HepG2 (cell line): ENCODE data around the gene CASP5. TPM values are rescaled to one million over a fixed set of nuclear protein-coding genes. Genes with fewer than 3 reads are reported as not detected.

ENCODE experiments used
- ATF4 ChIP-seq, 2 experiments: fragments of 450-650 bp in 1 of 2; sonication (generic) in 1 of 2; formaldehyde crosslinking; IDR thresholded peaks; 2 replicates each; pipeline versions ENCODE4 v1.5.0 to v1.8.0; 2020 to 2022; ENCODE audit warnings: mild to moderate bottlenecking in 1 of 2, missing genetic modification reagents in 1 of 2
- BATF2 ChIP-seq: sonication (generic); formaldehyde crosslinking; IDR thresholded peaks from 2 replicates; pipeline ENCODE4 v1.8.0; 2022; ENCODE audit warnings: mild to moderate bottlenecking, missing genetic modification reagents, moderate library complexity
- DRAP1 ChIP-seq: IDR thresholded peaks from 2 replicates; pipeline ENCODE4 v1.6.1; 2016; ENCODE audit warnings: missing genetic modification reagents, missing compliant biosample characterization
- HDAC2 ChIP-seq: sonication (generic); formaldehyde crosslinking; IDR thresholded peaks from 2 replicates; pipeline ENCODE4 v1.4.0; 2020; ENCODE audit warnings: missing genetic modification reagents
- HNRNPL ChIP-seq: fragments of 200-400 bp; formaldehyde crosslinking; IDR thresholded peaks from 2 replicates; pipeline ENCODE4 v1.6.1; 2017; ENCODE audit warnings: mild to moderate bottlenecking, low read depth, low read length
- KLF15 ChIP-seq: sonication (generic); formaldehyde crosslinking; IDR thresholded peaks from 2 replicates; pipeline ENCODE4 v1.8.1; 2023; ENCODE audit warnings: borderline replicate concordance, mild to moderate bottlenecking, inconsistent platforms, missing genetic modification reagents, mixed read lengths
- MIXL1 ChIP-seq: IDR thresholded peaks from 2 replicates; pipeline ENCODE4 v1.6.1; 2016
- NCOA5 ChIP-seq: sonication (generic); formaldehyde crosslinking; IDR thresholded peaks from 2 replicates; pipeline ENCODE4 v1.4.0; 2020; ENCODE audit warnings: missing genetic modification reagents
- SETDB1 ChIP-seq: sonication (generic); formaldehyde crosslinking; IDR thresholded peaks from 2 replicates; pipeline ENCODE4 v1.5.1; 2020; ENCODE audit warnings: missing genetic modification reagents, mild to moderate bottlenecking, borderline replicate concordance
- SOX5 ChIP-seq: IDR thresholded peaks from 2 replicates; pipeline ENCODE4 v1.6.1; 2016; ENCODE audit warnings: borderline replicate concordance
- THRA ChIP-seq: sonication (generic); formaldehyde crosslinking; IDR thresholded peaks from 2 replicates; pipeline ENCODE4 v1.4.0; 2020; ENCODE audit warnings: missing genetic modification reagents, borderline replicate concordance
- TMF1 ChIP-seq: sonication (generic); formaldehyde crosslinking; IDR thresholded peaks from 2 replicates; pipeline ENCODE4 v1.8.1; 2022; ENCODE audit warnings: low read depth, missing genetic modification reagents
- TSC22D2 ChIP-seq: sonication (generic); formaldehyde crosslinking; IDR thresholded peaks from 2 replicates; pipeline ENCODE4 v1.5.1; 2020; ENCODE audit warnings: missing genetic modification reagents, mild to moderate bottlenecking, borderline replicate concordance
- ZBTB49 ChIP-seq: sonication (generic); formaldehyde crosslinking; IDR thresholded peaks from 2 replicates; pipeline ENCODE4 v1.4.0; 2020; ENCODE audit warnings: missing genetic modification reagents, borderline replicate concordance
- ZFP82 ChIP-seq: sonication (generic); formaldehyde crosslinking; IDR thresholded peaks from 2 replicates; pipeline ENCODE4 v1.5.1; 2020; ENCODE audit warnings: mild to moderate bottlenecking, missing genetic modification reagents, borderline replicate concordance
- ZNF17 ChIP-seq: sonication (generic); formaldehyde crosslinking; IDR thresholded peaks from 2 replicates; pipeline ENCODE4 v1.5.0; 2020; ENCODE audit warnings: mild to moderate bottlenecking, missing genetic modification reagents
- ZNF3 ChIP-seq: IDR thresholded peaks from 2 replicates; pipeline ENCODE4 v1.7.0; 2017; ENCODE audit warnings: inconsistent platforms
- ZNF512 ChIP-seq: sonication (generic); formaldehyde crosslinking; IDR thresholded peaks from 2 replicates; pipeline ENCODE4 v1.4.0; 2020; ENCODE audit warnings: mild to moderate bottlenecking, missing genetic modification reagents
- ZNF670 ChIP-seq: sonication (generic); formaldehyde crosslinking; IDR thresholded peaks from 2 replicates; pipeline ENCODE4 v1.8.0; 2022; ENCODE audit warnings: mild to moderate bottlenecking, missing genetic modification reagents, borderline replicate concordance
- ZSCAN21 ChIP-seq: sonication (generic); formaldehyde crosslinking; IDR thresholded peaks from 2 replicates; pipeline ENCODE4 v1.8.0; 2022; ENCODE audit warnings: mild to moderate bottlenecking, missing genetic modification reagents, moderate library complexity, borderline replicate concordance
- polyA plus RNA-seq, 8 experiments: library from polyadenylated mRNA; depleted of rRNA in 3 of 8; stranded (reverse) in 7 of 8; unstranded in 1 of 8; fragments of >200 nt; fragmentation: Illumina TruSeq in 4 of 8; extraction: Trizol in 4 of 8; gene quantifications; 2 replicates each; pipeline versions ENCODE4 v1.2.1 to v1.2.3, GENCODE V29; 2011 to 2016; ENCODE audit warnings: low read depth in 4 of 8, missing spikeins in 1 of 8, mixed read lengths in 1 of 8; ENCODE audit not compliant: insufficient read depth in 1 of 8
- total RNA-seq, 5 experiments: library from RNA; depleted of rRNA; stranded (reverse); fragments of >200 nt; fragmentation: Illumina TruSeq; extraction: Trizol; gene quantifications; 2 replicates each; pipeline ENCODE4 v1.2.3, GENCODE V29; 2016; ENCODE audit warnings: low read depth in 1 of 5

CASP5 gene
- total and polyA plus RNA-seq, 2 of the 13 experiments (the other 11 are each of a cell fraction or from before 2014, with no cell fraction given): not detected

GRCh38 chr11:105046898-105047579 is 24.1 kb upstream of the CASP5 start (continued):
- TF ChIP-seq SETDB1 (CRISPR knock-in tag) (0 out of 2 replicates have a peak, but pooled peaks have one; percentile 57), THRA (CRISPR knock-in tag) (peak; percentile 63; the same call in 1 of the 2 replicates), ZNF512 (CRISPR knock-in tag) (no peak), MIXL1 (CRISPR knock-in tag) (peak; percentile 92), ATF4 (CRISPR knock-in tag; IDR thresholded peaks at IDR 0.05) (peak in 1 of 2 experiments; percentile 61; a peak in 1 of 4 replicates), ZNF3 (CRISPR knock-in tag) (no peak), ZFP82 (CRISPR knock-in tag) (no peak), ZSCAN21 (CRISPR knock-in tag) (no peak), ZNF670 (CRISPR knock-in tag) (no peak), NCOA5 (CRISPR knock-in tag) (no peak), TSC22D2 (CRISPR knock-in tag) (no peak), HNRNPL (no peak), ZBTB49 (CRISPR knock-in tag) (no peak), DRAP1 (CRISPR knock-in tag) (0 out of 2 replicates have a peak, but pooled peaks have one; percentile 25), SOX5 (CRISPR knock-in tag) (peak; percentile 96), KLF15 (CRISPR knock-in tag) (no peak), ZNF17 (no peak), BATF2 (CRISPR knock-in tag) (0 out of 2 replicates have a peak, but pooled peaks have one; percentile 34), TMF1 (CRISPR knock-in tag) (no peak), HDAC2 (peak; percentile 96)
